H1 (cell line): ENCODE data around the gene RBBP6. TPM values are rescaled to one million over a fixed set of nuclear protein-coding genes. Genes with fewer than 3 reads are reported as not detected.

Experiments used
- CTCF ChIA-PET: fragments of 300-600 bp; sonication (Branson Sonifier 250); formaldehyde crosslinking; loops from one replicate; lab custom pipeline; 2021; ENCODE audit not compliant: partially characterized antibody; lab: Charles Lee
- POLR2A ChIA-PET: fragments of 300-600 bp; sonication (Branson Sonifier 250); formaldehyde crosslinking; loops from one replicate; lab custom pipeline; 2021; ENCODE audit warnings: inconsistent platforms; ENCODE audit not compliant: partially characterized antibody; lab: Charles Lee
- DNase-seq, 2 experiments: peaks; one replicate each; pipeline versions ENCODE4 v3.0.0 to v3.0.0-alpha.2; 2010 to 2022; ENCODE audit warnings: low spot score in 2 of 2, low read depth in 1 of 2, mixed read lengths in 1 of 2
- FAIRE-seq: peaks from 2 replicates; lab custom pipeline; 2011; peaks lifted over from hg19 to GRCh38; lab: Jason Lieb, UNC
- H2AFZ ChIP-seq: 2 replicates; pipeline ENCODE4 v1.8.1; 2012; ENCODE audit warnings: low read length, inconsistent platforms
- H2AK5ac ChIP-seq: 2 replicates; pipeline ENCODE4 v1.6.1; 2013; ENCODE audit warnings: low read depth, low read length
- H2BK120ac ChIP-seq: replicated peaks from 2 replicates; pipeline ENCODE3; 2013; ENCODE audit warnings: low read depth, low read length, inconsistent platforms
- H2BK12ac ChIP-seq: 2 replicates; pipeline ENCODE4 v1.6.1; 2013; ENCODE audit warnings: low read depth, low read length
- H2BK15ac ChIP-seq: 2 replicates; pipeline ENCODE4 v1.6.1; 2013; ENCODE audit warnings: low read length
- H2BK20ac ChIP-seq: 2 replicates; pipeline ENCODE4 v1.6.1; 2013; ENCODE audit warnings: low read length
- H2BK5ac ChIP-seq: 2 replicates; pipeline ENCODE4 v1.6.1; 2013; ENCODE audit warnings: low read depth, low read length
- H3K14ac ChIP-seq: 2 replicates; pipeline ENCODE4 v1.6.1; 2013; ENCODE audit warnings: inconsistent platforms; ENCODE audit not compliant: insufficient read length
- H3K18ac ChIP-seq: 2 replicates; pipeline ENCODE4 v1.6.1; 2013; ENCODE audit warnings: low read length; ENCODE audit errors: extremely low read depth
- H3K23ac ChIP-seq: 2 replicates; pipeline ENCODE4 v1.6.1; 2013; ENCODE audit warnings: inconsistent platforms; ENCODE audit not compliant: insufficient read length
- H3K23me2 ChIP-seq: 2 replicates; pipeline ENCODE4 v1.6.1; 2013; ENCODE audit warnings: low read depth, low read length
- H3K27ac ChIP-seq: 2 replicates; pipeline ENCODE4 v1.6.1; 2011; ENCODE audit warnings: low read depth, low read length, inconsistent platforms
- H3K27me3 ChIP-seq, 4 experiments: replicated peaks in 1 of 4; 1 replicate in 1 of 4; 2 replicates in 3 of 4; pipeline versions ENCODE4 v1.6.1 to v1.8.1; 2011 to 2013; ENCODE audit warnings: low read length in 3 of 4, mild to moderate bottlenecking in 3 of 4, inconsistent platforms in 2 of 4, mixed read lengths in 2 of 4, moderate library complexity in 1 of 4; ENCODE audit not compliant: control insufficient read depth in 3 of 4, insufficient read depth in 3 of 4; ENCODE audit errors: extremely low read depth in 1 of 4
- H3K36me3 ChIP-seq, 4 experiments: 2 replicates each; pipeline versions ENCODE4 v1.6.1 to v1.8.1; 2011 to 2013; ENCODE audit warnings: mild to moderate bottlenecking in 4 of 4, low read length in 3 of 4, moderate library complexity in 2 of 4, control low read depth in 1 of 4, inconsistent platforms in 1 of 4; ENCODE audit not compliant: insufficient read depth in 4 of 4, control insufficient read depth in 2 of 4
- H3K4ac ChIP-seq: replicated peaks from 2 replicates; pipeline ENCODE3; 2013; ENCODE audit warnings: low read length, low read depth, mixed read lengths, inconsistent platforms; ENCODE audit not compliant: insufficient read length
- H3K4me1 ChIP-seq, 4 experiments: replicated peaks in 1 of 4; 1 replicate in 1 of 4; 2 replicates in 3 of 4; pipeline versions ENCODE4 v1.6.1 to v1.8.1; 2011 to 2013; ENCODE audit warnings: low read length in 3 of 4, inconsistent platforms in 2 of 4, mixed read lengths in 1 of 4; ENCODE audit not compliant: insufficient read depth in 4 of 4, control insufficient read depth in 3 of 4
- H3K4me2 ChIP-seq, 2 experiments: 2 replicates each; pipeline versions ENCODE4 v1.6.1 to v1.8.1; 2011 to 2013; ENCODE audit warnings: low read depth in 2 of 2, low read length in 2 of 2, control low read depth in 1 of 2, inconsistent platforms in 1 of 2, mild to moderate bottlenecking in 1 of 2; ENCODE audit not compliant: insufficient read depth in 1 of 2
- H3K4me3 ChIP-seq, 4 experiments: fragments of 200-600, 300-600 bp in 1 of 4; sonication (generic), shearing (Covaris generic), sonication (Bioruptor Twin) in 1 of 4; 2 replicates each; pipeline versions ENCODE4 v1.5.1 to v1.8.1; 2011 to 2016; ENCODE audit warnings: low read length in 4 of 4, low read depth in 3 of 4, control low read depth in 2 of 4, inconsistent platforms in 2 of 4, mild to moderate bottlenecking in 2 of 4, mixed read lengths in 1 of 4, moderate library complexity in 1 of 4; ENCODE audit not compliant: insufficient read depth in 2 of 4; ENCODE audit errors: extremely low read depth in 1 of 4
- H3K56ac ChIP-seq: replicated peaks from 2 replicates; pipeline ENCODE3; 2013; ENCODE audit warnings: low read depth, mild to moderate bottlenecking, mixed read lengths, low read length, inconsistent platforms; ENCODE audit not compliant: insufficient read length
- H3K79me1 ChIP-seq: 2 replicates; pipeline ENCODE4 v1.6.1; 2013; ENCODE audit warnings: low read depth, low read length, control low read depth
- H3K79me2 ChIP-seq, 2 experiments: 2 replicates each; pipeline versions ENCODE4 v1.6.1 to v1.8.1; 2012 to 2013; ENCODE audit warnings: low read length in 2 of 2, mild to moderate bottlenecking in 2 of 2, inconsistent platforms in 1 of 2; ENCODE audit not compliant: insufficient read depth in 2 of 2, control insufficient read depth in 1 of 2
- H3K9ac ChIP-seq, 4 experiments: replicated peaks in 1 of 4; 1 replicate in 1 of 4; 2 replicates in 3 of 4; pipeline versions ENCODE4 v1.6.1 to v1.8.1; 2011 to 2013; ENCODE audit warnings: low read depth in 3 of 4, low read length in 3 of 4, control low read depth in 2 of 4, mild to moderate bottlenecking in 2 of 4, moderate library complexity in 2 of 4, inconsistent platforms in 1 of 4; ENCODE audit errors: extremely low read depth in 1 of 4
- H3K9me3 ChIP-seq, 2 experiments: 2 replicates each; pipeline versions ENCODE4 v1.6.1 to v1.8.1; 2012 to 2013; ENCODE audit warnings: mild to moderate bottlenecking in 2 of 2, moderate library complexity in 2 of 2, control low read depth in 1 of 2, inconsistent platforms in 1 of 2, low read depth in 1 of 2, low read length in 1 of 2, mixed read lengths in 1 of 2; ENCODE audit not compliant: insufficient read depth in 2 of 2
- H4K20me1 ChIP-seq, 2 experiments: replicated peaks in 1 of 2; 2 replicates each; pipeline versions ENCODE3 to v1.8.1; 2011 to 2013; ENCODE audit warnings: inconsistent platforms in 2 of 2, low read length in 2 of 2, mild to moderate bottlenecking in 1 of 2; ENCODE audit not compliant: insufficient read depth in 2 of 2, control insufficient read depth in 1 of 2
- H4K5ac ChIP-seq: 2 replicates; pipeline ENCODE4 v1.6.1; 2013; ENCODE audit warnings: low read length, low read depth, mixed read lengths, inconsistent platforms; ENCODE audit not compliant: insufficient read length
- H4K8ac ChIP-seq: 2 replicates; pipeline ENCODE4 v1.8.0; 2013; ENCODE audit warnings: mild to moderate bottlenecking, moderate library complexity, low read length, inconsistent platforms; ENCODE audit not compliant: insufficient read depth; ENCODE audit errors: extremely low read depth
- H4K91ac ChIP-seq: replicated peaks from 2 replicates; pipeline ENCODE3; 2013; ENCODE audit warnings: low read length, mixed read lengths, inconsistent platforms; ENCODE audit not compliant: insufficient read length
- CREB1 ChIP-seq: IDR thresholded peaks from 2 replicates; pipeline ENCODE4 v1.6.1; 2012; ENCODE audit warnings: inconsistent platforms
- KDM1A ChIP-seq: fragments of 200-600, 300-600 bp; sonication (generic); IDR thresholded peaks from 2 replicates; pipeline ENCODE4 v1.7.1; 2016; ENCODE audit warnings: mild to moderate bottlenecking, low read length, borderline replicate concordance
- KDM5A ChIP-seq: fragments of 200-600 bp; IDR thresholded peaks from 2 replicates; pipeline ENCODE4 v1.7.1; 2012; ENCODE audit warnings: mild to moderate bottlenecking, low read length, inconsistent platforms, mixed read lengths
- POLR2AphosphoS5 ChIP-seq: IDR thresholded peaks from 2 replicates; pipeline ENCODE4 v1.6.1; 2011; ENCODE audit warnings: low read depth, low read length
- TBP ChIP-seq: IDR thresholded peaks from 2 replicates; pipeline ENCODE4 v1.6.1; 2011; ENCODE audit warnings: low read depth, low read length, improper control_type of control experiment
- WGBS, 2 experiments: shearing (Covaris generic) in 1 of 2; methylation state at CpG; one replicate each; pipeline versions ENCODE4 v1.1.6 to v1.1.7; 2013 to 2015; ENCODE audit warnings: low lambda C conversion rate in 2 of 2, mixed read lengths in 2 of 2, inconsistent platforms in 1 of 2, low coverage in 1 of 2, missing lambda C conversion rate in 1 of 2; ENCODE audit not compliant: insufficient replicate concordance in 2 of 2, insufficient coverage in 1 of 2, insufficient read length in 1 of 2; ENCODE audit errors: extremely low coverage in 1 of 2, missing lambda C conversion rate in 1 of 2; 5-methylcytosine and 5-hydroxymethylcytosine counted together
- polyA plus RNA-seq, 7 experiments: library from polyadenylated mRNA; depleted of rRNA in 3 of 7; stranded (reverse) in 5 of 7; unstranded in 2 of 7; fragments of >200 nt in 5 of 7; fragments of 200-250 nt in 2 of 7; gene quantifications; 1 replicate in 5 of 7; 2 replicates in 1 of 7; 4 replicates in 1 of 7; pipeline versions ENCODE4 v1.2.1 to v1.2.3, GENCODE V29; 2011 to 2013; ENCODE audit warnings: missing spikeins in 2 of 7, mixed read lengths in 2 of 7
- total RNA-seq: library from RNA; stranded (reverse); fragmentation: NEBNext Ultra II Directional; extraction: Animal tissue kit (Norgen Biotek cat#: 25700); gene quantifications from 2 replicates; pipeline ENCODE4 v1.2.1, GENCODE V29; 2021

The RBBP6 gene
- total and polyA plus RNA-seq, 2 of the 8 experiments (the other 6 are each of a cell fraction or from before 2014, with no cell fraction given), result 22.5 to 54.5 TPM

DNA sequence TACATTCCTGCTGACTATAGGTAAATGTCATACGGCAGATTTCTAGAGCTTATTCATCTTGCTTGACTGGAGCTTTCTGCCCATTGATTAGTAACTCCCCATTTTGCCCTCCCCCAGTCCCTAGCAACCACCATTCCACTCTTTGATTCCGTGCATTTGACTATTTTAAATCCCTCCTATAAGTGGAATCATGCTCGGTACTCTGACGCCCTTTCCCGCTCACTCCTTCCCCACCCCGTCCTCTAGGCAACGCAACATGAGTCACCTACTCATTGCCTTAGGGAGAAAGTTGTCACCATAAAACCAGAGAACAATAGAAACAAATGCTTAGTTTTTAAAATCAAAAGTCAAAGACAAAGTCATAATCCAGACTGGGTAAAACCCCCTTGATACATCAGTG is 45.5 kb upstream of the RBBP6 start:
- FAIRE-seq (no peak), DNase-seq (no peak)
- no peak overlapping the region for H2BK15ac ChIP-seq
- TF ChIP-seq CREB1 (no peak), KDM1A (no peak), TBP (no peak), KDM5A (no peak), POLR2AphosphoS5 (no peak)
- H3K18ac ChIP-seq, result no peak overlapping the region
- no peak overlapping the region for H2BK20ac ChIP-seq
- POLR2A ChIA-PET, result no interaction called here
- no peak overlapping the region for H4K91ac ChIP-seq
- CTCF ChIA-PET, result interaction anchor here (1.1 to 10.8 kb wide), 2 partner anchors 75 to 449 kb away, joined by 3 to 139 read pairs; no protein-coding TSS in a partner anchor
- H4K5ac ChIP-seq, result no peak overlapping the region
- H3K36me3 ChIP-seq, result no peaks in the 10 kb centered on the region
- no peaks in the 10 kb centered on the region for H4K20me1 ChIP-seq
- no peaks in the 10 kb centered on the region for H3K79me2 ChIP-seq
- no peak overlapping the region for H3K14ac ChIP-seq
- no peak overlapping the region for H2BK5ac ChIP-seq
- H3K9me3 ChIP-seq, result no peaks in the 10 kb centered on the region
- no peak overlapping the region for H3K4ac ChIP-seq
- H3K23ac ChIP-seq, result no peak overlapping the region
- no peaks in the 10 kb centered on the region for H3K79me1 ChIP-seq
- H4K8ac ChIP-seq, result no peak overlapping the region
- no peak overlapping the region for H3K56ac ChIP-seq
- H2BK12ac ChIP-seq, result no peak overlapping the region
- H3K4me1 ChIP-seq, result peaks cover 0 to 5% (median 2%) of the 10 kb centered on the region in 4 experiments; a peak in 5 of 7 replicates
- H3K9ac ChIP-seq, result no peak overlapping the region
- no peak overlapping the region for H2AK5ac ChIP-seq
- H3K4me3 ChIP-seq, result no peak overlapping the region
- 92% methylated on average over 7 of the region's 7 CpGs; no CpG with 5 or more reads in 1 of the 2 experiments for WGBS, 2 experiments
- H3K27me3 ChIP-seq, result peaks cover 0 to 4% (median 0%) of the 10 kb centered on the region in 4 experiments; a peak in 2 of 7 replicates
- no peak overlapping the region for H2BK120ac ChIP-seq
- no peaks in the 10 kb centered on the region for H3K23me2 ChIP-seq
- H2AFZ ChIP-seq, result no peak overlapping the region
- no peak overlapping the region for H3K4me2 ChIP-seq
- no peak overlapping the region for H3K27ac ChIP-seq
